Measurements from ENCODE around the gene SMTNL1. TPM values are rescaled to one million over a fixed set of nuclear protein-coding genes. Genes with fewer than 3 reads are reported as not detected.

SMTNL1 gene
- total RNA-seq, 1 experiment from 2014 or later: not detected

GRCh38 chr11:57527056-57527631, 10.3 kb upstream of the SMTNL1 start:
- WGBS (ENCODE audit: extremely low coverage, insufficient read length, low lambda C conversion rate): no CpG with 5 or more reads among the region's 7 CpGs
- Histone ChIP-seq H3K27ac (ENCODE audit: insufficient read length, low read depth, low read length) (no peak overlapping the region), H4K8ac (replicated peaks; ENCODE audit: insufficient read length, low read depth, low read length) (no peak overlapping the region), H3K14ac (ENCODE audit: insufficient read depth, low read length) (no peak overlapping the region), H2BK120ac (ENCODE audit: low read depth, low read length, poor library complexity, severe bottlenecking) (no peak overlapping the region), H2AK5ac (ENCODE audit: insufficient read length, low read length) (no peak overlapping the region), H4K91ac (ENCODE audit: insufficient read length, low read depth, low read length) (no peak overlapping the region), H2BK12ac (ENCODE audit: insufficient read length, low read depth, low read length) (no peak overlapping the region), H3K23ac (ENCODE audit: insufficient read length, low read depth, low read length) (no peak overlapping the region), H3K18ac (ENCODE audit: insufficient read length, low read depth, low read length) (no peak overlapping the region), H2BK15ac (ENCODE audit: low read depth, low read length) (no peak overlapping the region), H3K4me1 (ENCODE audit: insufficient read depth, low read length) (no peaks in the 10 kb centered on the region), H3K27me3 (ENCODE audit: insufficient read depth, low read length) (no peaks in the 10 kb centered on the region), H3K23me2 (ENCODE audit: insufficient read length, low read depth, low read length, poor library complexity, severe bottlenecking) (peaks cover 10% of the 10 kb centered on the region), H4K5ac (ENCODE audit: insufficient read length, low read depth, low read length) (no peak overlapping the region), H3K79me1 (ENCODE audit: insufficient read depth, low read depth, low read length, poor library complexity, severe bottlenecking) (no peaks in the 10 kb centered on the region), H2BK5ac (ENCODE audit: insufficient read length, low read length) (no peak overlapping the region), H3K79me2 (ENCODE audit: insufficient read depth, low read length) (peaks cover 5% of the 10 kb centered on the region; the same call in 1 of the 2 replicates), H3K4ac (ENCODE audit: low read depth, low read length) (no peak overlapping the region), H3K9me3 (ENCODE audit: control insufficient read depth, low read depth, low read length) (no peaks in the 10 kb centered on the region), H3K9ac (ENCODE audit: extremely low read depth, insufficient read length, low read length) (no peak overlapping the region), H4K20me1 (ENCODE audit: control insufficient read depth, insufficient read depth, insufficient read length) (no peaks in the 10 kb centered on the region), H3T11ph (ENCODE audit: low read length) (no peak overlapping the region), H3K4me2 (ENCODE audit: insufficient read depth, insufficient read length, low read length) (no peak overlapping the region), H2BK20ac (ENCODE audit: low read depth, low read length, poor library complexity, severe bottlenecking) (no peak overlapping the region), H3K56ac (ENCODE audit: insufficient read length, low read depth, low read length) (no peak overlapping the region), H2AFZ (ENCODE audit: low read length) (no peak overlapping the region)
- peak; percentile 99 for TF ChIP-seq CTCF (conservative IDR thresholded peaks at IDR 0.05)
- peak overlapping the region in 1 of 2 experiments; percentile 1; a peak in 1 of 5 replicates for H3K4me3 Mint-ChIP-seq
- peaks cover 22 to 25% of the 10 kb centered on the region in 2 experiments for H3K4me1 Mint-ChIP-seq
- peak overlapping the region in 2 of 3 experiments; percentile 2 to 64; a peak in 4 of 7 replicates for H3K27ac Mint-ChIP-seq
- no peaks in the 10 kb centered on the region for H3K27me3 Mint-ChIP-seq (ENCODE audit: low read depth)
- H3K36me3 Mint-ChIP-seq (ENCODE audit: insufficient read depth in 1 of 3, low read depth in 3 of 3): peaks cover 8 to 16% (median 16%) of the 10 kb centered on the region in 3 experiments
- no peaks in the 10 kb centered on the region; a peak in 1 of 5 replicates for H3K9me3 Mint-ChIP-seq
- DNase-seq: peak; percentile 64

Data from H9 (cell line).